ENCODE data around the gene GALNS. TPM values are rescaled to one million over a fixed set of nuclear protein-coding genes. Genes with fewer than 3 reads are reported as not detected.

GALNS gene
- total and polyA plus RNA-seq, 12 donors: 12.6 to 63.1 (median 36.2) TPM

DNA sequence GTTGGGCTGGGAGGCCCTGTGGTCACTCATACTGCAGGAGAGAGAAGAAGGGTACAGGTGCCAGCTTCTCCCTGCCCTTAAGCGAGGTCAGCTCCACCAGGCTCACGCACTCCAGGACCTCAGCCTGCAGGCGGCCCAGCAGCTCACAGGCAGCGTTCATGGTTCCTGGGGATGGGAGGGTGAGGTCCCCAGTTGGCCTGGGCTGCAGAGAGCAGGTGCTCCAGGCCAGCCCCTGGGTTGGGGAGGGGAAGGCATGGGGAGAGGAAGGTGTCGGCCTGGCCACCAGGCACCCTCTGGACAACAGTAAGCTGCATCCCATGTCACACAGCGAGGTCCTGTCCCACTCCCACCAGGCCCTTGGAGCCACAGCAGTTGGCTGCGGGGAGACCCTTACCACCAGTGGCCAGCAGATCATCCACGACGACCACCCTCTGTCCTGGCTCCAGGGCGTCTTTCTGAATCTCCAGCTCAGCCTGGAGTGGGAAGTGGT is 47.0 kb downstream of the GALNS start:
- H3K4me3 ChIP-seq: peak overlapping the region in 1 of 4 donors; percentile 92
- H3K4me1 ChIP-seq (replicated peaks in 1 of 2): peaks cover 23 to 31% of the 10 kb centered on the region in 2 donors
- no peaks in the 10 kb centered on the region for H3K27me3 ChIP-seq
- WGBS, 4 donors: 80 to 82% (median 81%) methylated on average over 4 to 10 of the region's 10 CpGs
- DNase-seq: no peak
- intact Hi-C loops (cut with DNase I): no loop called here
- TF ChIP-seq CTCF (IDR thresholded peaks at IDR 0.05): no peak
- no peak for TF ChIP-seq POLR2A (IDR thresholded peaks at IDR 0.05)
- no peaks in the 10 kb centered on the region for H3K9me3 ChIP-seq (replicated peaks in 1 of 3)
- peak overlapping the region in 1 of 5 donors; percentile 99 for H3K27ac ChIP-seq
- no peaks in the 10 kb centered on the region for H3K36me3 ChIP-seq (replicated peaks in 1 of 2)

DNA sequence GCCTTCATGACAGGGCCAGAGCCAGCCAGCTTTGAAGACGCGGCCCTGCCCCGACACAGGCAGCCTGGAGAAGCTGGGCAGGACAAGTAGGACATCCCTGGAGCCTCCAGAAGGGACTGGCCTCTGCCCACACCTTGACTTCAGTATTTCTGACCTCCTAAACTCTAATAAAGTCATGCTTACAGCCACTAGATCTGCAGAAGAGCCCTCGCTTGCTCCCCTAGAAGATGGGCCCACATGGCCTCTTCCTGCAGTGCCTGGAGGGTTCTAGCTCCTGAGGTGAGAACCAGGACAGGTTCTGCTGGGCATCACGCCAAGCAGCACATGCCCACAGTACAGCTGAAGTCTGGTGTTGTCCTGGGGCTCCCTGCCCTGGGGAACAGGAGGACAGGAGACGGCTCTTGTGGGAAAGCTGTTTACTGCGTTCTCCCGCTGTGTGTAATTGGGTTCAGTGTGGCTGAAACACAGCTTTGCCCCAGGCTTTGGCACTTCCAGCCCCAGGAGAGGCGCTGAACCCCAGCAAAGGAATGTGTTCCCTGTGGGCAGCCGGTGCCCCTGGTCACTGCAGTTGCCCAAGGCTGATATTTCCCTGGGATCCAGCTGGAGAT is 47.6 kb downstream of the GALNS start:
- H3K4me1 ChIP-seq (replicated peaks in 1 of 2): peaks cover 23 to 37% of the 10 kb centered on the region in 2 donors
- H3K9me3 ChIP-seq (replicated peaks in 1 of 3): no peaks in the 10 kb centered on the region
- H3K27me3 ChIP-seq: no peaks in the 10 kb centered on the region
- WGBS, 4 donors: 85 to 94% (median 89%) methylated on average over 5 to 10 of the region's 10 CpGs
- no peak overlapping the region for H3K4me3 ChIP-seq
- H3K27ac ChIP-seq: no peak overlapping the region
- H3K36me3 ChIP-seq (replicated peaks in 1 of 2): no peaks in the 10 kb centered on the region
- TF ChIP-seq POLR2A (IDR thresholded peaks at IDR 0.05) (no peak), CTCF (IDR thresholded peaks at IDR 0.05) (no peak)
- intact Hi-C loops (cut with DNase I): no loop called here
- DNase-seq: no peak

DNA sequence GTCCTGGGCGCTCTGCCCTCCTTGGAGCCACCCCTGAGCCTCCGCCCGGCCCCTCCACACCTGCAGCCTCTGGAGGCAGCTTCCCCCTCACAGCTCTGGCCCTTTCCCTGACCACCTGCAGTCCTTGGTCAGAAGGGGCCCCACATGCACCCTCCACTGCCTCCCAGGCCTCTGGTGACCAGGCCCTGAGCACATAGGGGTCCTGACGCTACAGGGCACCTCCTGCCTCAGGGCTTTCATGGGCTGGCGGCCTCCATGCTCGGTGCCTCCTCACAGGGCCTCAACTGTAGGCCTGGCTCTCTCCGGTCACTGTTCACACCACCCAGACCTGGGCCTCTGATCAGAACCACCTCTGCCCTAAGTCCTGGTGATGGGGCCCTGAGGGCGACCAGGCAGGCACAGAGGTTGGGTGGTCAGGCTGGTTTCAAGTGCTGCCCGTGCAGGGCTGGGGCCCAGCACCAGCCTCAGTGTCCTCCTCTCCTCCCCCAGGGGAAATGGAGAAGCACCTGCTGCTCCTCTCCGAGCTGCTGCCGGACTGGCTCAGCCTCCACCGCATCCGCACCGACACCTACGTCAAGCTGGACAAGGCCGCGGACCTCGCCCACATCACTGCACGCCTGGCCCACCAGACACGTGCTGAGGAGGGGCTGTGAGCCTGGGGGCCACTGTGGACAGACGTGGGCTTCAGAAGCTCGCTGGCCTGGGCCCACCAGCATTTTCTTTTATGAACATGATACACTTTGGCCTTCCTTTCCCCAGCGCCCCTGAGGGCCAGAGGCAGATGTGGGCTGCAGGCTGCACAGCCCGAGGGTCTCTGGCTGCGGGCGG is 48.9 kb downstream of the GALNS start:
- Histone ChIP-seq H3K27ac (no peak overlapping the region), H3K4me3 (no peak overlapping the region), H3K36me3 (replicated peaks in 1 of 2) (no peaks in the 10 kb centered on the region), H3K9me3 (replicated peaks in 1 of 3) (no peaks in the 10 kb centered on the region), H3K27me3 (no peaks in the 10 kb centered on the region), H3K4me1 (replicated peaks in 1 of 2) (peaks cover 23 to 38% of the 10 kb centered on the region in 2 donors)
- no peak for DNase-seq
- WGBS, 4 donors: 80 to 91% (median 86%) methylated on average over 2 to 26 of the region's 26 CpGs
- TF ChIP-seq POLR2A (IDR thresholded peaks at IDR 0.05) (no peak), CTCF (IDR thresholded peaks at IDR 0.05) (no peak)
- intact Hi-C loops (cut with DNase I): no loop called here

- WGBS, 4 donors: 55 to 75% (median 70%) methylated on average over 14 to 24 of the region's 24 CpGs
- Histone ChIP-seq H3K36me3 (replicated peaks in 1 of 2) (no peaks in the 10 kb centered on the region), H3K9me3 (replicated peaks in 1 of 3) (no peaks in the 10 kb centered on the region), H3K27me3 (no peaks in the 10 kb centered on the region), H3K27ac (no peak overlapping the region), H3K4me1 (replicated peaks in 1 of 2) (peaks cover 16 to 33% of the 10 kb centered on the region in 2 donors), H3K4me3 (no peak overlapping the region)
- no peak for TF ChIP-seq POLR2A (IDR thresholded peaks at IDR 0.05)
- no peak for TF ChIP-seq CTCF (IDR thresholded peaks at IDR 0.05)
- intact Hi-C loops (cut with DNase I): no loop called here
- no peak for DNase-seq
Observed at GRCh38 chr16:88807142-88807625, 49.6 kb downstream of the GALNS start.

Measured in adrenal gland (tissue), 12 donors.